MM.1S (cell line): ENCODE results near the gene TMEM106C.

Source experiments
- DNase-seq: peaks from one replicate; pipeline ENCODE4 v3.0.0-alpha.2; 2015
- H2AFZ ChIP-seq: fragments of 300-600 bp; sonication (generic); 2 replicates; pipeline ENCODE4 v1.6.0; 2016; ENCODE audit warnings: antibody characterized with exemption, low read length
- H3F3A ChIP-seq: fragments of 300-600 bp; sonication (generic); 2 replicates; pipeline ENCODE4 v1.6.1; 2016; ENCODE audit warnings: mild to moderate bottlenecking, antibody characterized with exemption, low read length, moderate library complexity, mixed read lengths; ENCODE audit not compliant: insufficient read depth
- H3K27ac ChIP-seq: fragments of 300-600 bp; sonication (generic); 2 replicates; pipeline ENCODE4 v1.5.1; 2016; ENCODE audit warnings: mild to moderate bottlenecking, low read length
- H3K27me3 ChIP-seq: fragments of 300-600 bp; sonication (generic); replicated peaks from 2 replicates; pipeline ENCODE4 v1.6.0; 2016; ENCODE audit warnings: low read length; ENCODE audit not compliant: insufficient read depth
- H3K36me3 ChIP-seq: fragments of 300-600 bp; sonication (generic); replicated peaks from 2 replicates; pipeline ENCODE4 v1.6.1; 2016; ENCODE audit warnings: mild to moderate bottlenecking, low read length, mixed read lengths; ENCODE audit not compliant: insufficient read depth
- H3K4me1 ChIP-seq: fragments of 300-600 bp; sonication (generic); 2 replicates; pipeline ENCODE4 v1.6.1; 2016; ENCODE audit warnings: low read length, mixed read lengths
- H3K4me2 ChIP-seq: fragments of 300-600 bp; sonication (generic); 2 replicates; pipeline ENCODE4 v1.6.0; 2016; ENCODE audit warnings: low read depth, low read length
- H3K4me3 ChIP-seq: fragments of 300-600 bp; sonication (generic); 2 replicates; pipeline ENCODE4 v1.5.1; 2016; ENCODE audit warnings: low read length, mixed read lengths
- H3K79me2 ChIP-seq: fragments of 300-600 bp; sonication (generic); 2 replicates; pipeline ENCODE4 v1.6.1; 2016; ENCODE audit warnings: mixed run types, low read length, mixed read lengths
- H3K9ac ChIP-seq: fragments of 300-600 bp; sonication (generic); 2 replicates; pipeline ENCODE4 v1.6.1; 2016; ENCODE audit warnings: low read length, mixed read lengths
- H3K9me2 ChIP-seq: fragments of 300-600 bp; sonication (generic); replicated peaks from 2 replicates; pipeline ENCODE4 v1.6.1; 2016; ENCODE audit warnings: mild to moderate bottlenecking, low read length, mixed read lengths; ENCODE audit not compliant: insufficient read depth
- H3K9me3 ChIP-seq: fragments of 300-600 bp; sonication (generic); replicated peaks from 2 replicates; pipeline ENCODE4 v1.6.1; 2016; ENCODE audit warnings: mild to moderate bottlenecking, low read length, mixed read lengths; ENCODE audit not compliant: insufficient read depth
- H4K20me1 ChIP-seq: fragments of 300-600 bp; sonication (generic); 2 replicates; pipeline ENCODE4 v1.6.1; 2016; ENCODE audit warnings: mild to moderate bottlenecking, low read length, moderate library complexity, mixed read lengths; ENCODE audit not compliant: insufficient read depth
- CTCF ChIP-seq: fragments of 300-600 bp; sonication (generic); IDR thresholded peaks from 2 replicates; pipeline ENCODE4 v1.5.1; 2016; ENCODE audit warnings: antibody characterized with exemption, low read length, mixed read lengths
- EZH2 ChIP-seq: fragments of 300-600 bp; sonication (generic); optimal IDR thresholded peaks from 2 replicates; pipeline ENCODE3; 2017; ENCODE audit warnings: low read depth, mild to moderate bottlenecking, antibody characterized with exemption, low read length, mixed read lengths
- EZH2phosphoT487 ChIP-seq: fragments of 300-600 bp; sonication (generic); IDR thresholded peaks from 2 replicates; pipeline ENCODE4 v1.6.1; 2018; ENCODE audit warnings: antibody characterized with exemption, low read length

TMEM106C gene

GRCh38 chr12:47963340-47964040 is at the start of gene TMEM106C:
Gene TMEM106C (plus strand): TSS chr12:47963596. CDS start chr12:47964237, 641 bp downstream.
- Histone ChIP-seq H3K27me3 (no peaks in the 10 kb centered on the region; the same call in 1 of the 2 replicates), H3K4me1 (peaks cover 8% of the 10 kb centered on the region), H3F3A (no peaks in the 10 kb centered on the region), H3K27ac (peak within 1 kb of the TSS; percentile 6; the same call in 1 of the 2 replicates), H2AFZ (peak within 1 kb of the TSS; percentile 98), H3K9me2 (no peaks in the 10 kb centered on the region), H3K9me3 (no peaks in the 10 kb centered on the region), H3K79me2 (peaks cover 32% of the 10 kb centered on the region), H4K20me1 (no peaks in the 10 kb centered on the region), H3K9ac (peak within 1 kb of the TSS; percentile 86), H3K4me3 (peak within 1 kb of the TSS; percentile 99), H3K36me3 (peaks cover 6% of the 10 kb centered on the region; the same call in 1 of the 2 replicates), H3K4me2 (peak within 1 kb of the TSS; percentile 87)
- peak; percentile 94 for DNase-seq
- TF ChIP-seq EZH2 (no peak), EZH2phosphoT487 (no peak), CTCF (peak; percentile 97)

- Histone ChIP-seq H3K79me2 (no peaks in the 10 kb centered on the region), H3K4me1 (0 out of 2 replicates have a peak, but pooled peaks cover 3% of the 10 kb centered on the region), H3K4me3 (no peak overlapping the region)
Measured at GRCh38 chr12:47920913-47921312, 42.5 kb upstream of the TMEM106C start.

GRCh38 chr12:47921907-47922306 is 41.5 kb upstream of the TMEM106C start:
- H3K4me2 ChIP-seq: no peak overlapping the region
- H3K9ac ChIP-seq: no peak overlapping the region
- H2AFZ ChIP-seq: no peak overlapping the region
- no peaks in the 10 kb centered on the region for H3F3A ChIP-seq
- H3K27me3 ChIP-seq: no peaks in the 10 kb centered on the region
- TF ChIP-seq EZH2phosphoT487: no peak
- TF ChIP-seq EZH2: no peak
- no peak for TF ChIP-seq CTCF
- no peaks in the 10 kb centered on the region for H3K79me2 ChIP-seq
- 0 out of 2 replicates have a peak, but pooled peaks cover 3% of the 10 kb centered on the region for H3K4me1 ChIP-seq
- H3K4me3 ChIP-seq: no peak overlapping the region
- H3K9me2 ChIP-seq: no peaks in the 10 kb centered on the region
- no peaks in the 10 kb centered on the region for H3K36me3 ChIP-seq
- no peak overlapping the region for H3K27ac ChIP-seq
- H3K9me3 ChIP-seq: no peaks in the 10 kb centered on the region
- no peak for DNase-seq
- no peaks in the 10 kb centered on the region for H4K20me1 ChIP-seq

More at GRCh38 chr12:47920913-47921312, 42.5 kb upstream of the TMEM106C start:
- Histone ChIP-seq H3K9me3 (no peaks in the 10 kb centered on the region), H4K20me1 (no peaks in the 10 kb centered on the region), H3K9me2 (no peaks in the 10 kb centered on the region), H3K27ac (no peak overlapping the region), H3K4me2 (no peak overlapping the region), H3K9ac (no peak overlapping the region), H3K27me3 (no peaks in the 10 kb centered on the region), H3K36me3 (no peaks in the 10 kb centered on the region), H3F3A (no peaks in the 10 kb centered on the region), H2AFZ (no peak overlapping the region)
- no peak for DNase-seq
- no peak for TF ChIP-seq EZH2phosphoT487
- no peak for TF ChIP-seq CTCF
- no peak for TF ChIP-seq EZH2
